ENCODE data around the gene ANXA6. TPM values are rescaled to one million over a fixed set of nuclear protein-coding genes. Genes with fewer than 3 reads are reported as not detected.

ANXA6 gene
- total and polyA plus RNA-seq, 10 of the 15 experiments (the other 5 are each of a cell fraction or from before 2014, with no cell fraction given) = 44.0 to 571 (median 465) TPM

- no peaks in the 10 kb centered on the region for H3K27me3 ChIP-seq (replicated peaks in 1 of 2; ENCODE audit: control insufficient read depth in 2 of 2, insufficient read depth in 2 of 2, low read length in 1 of 2)
- peaks cover 27% of the 10 kb centered on the region for H3K79me2 ChIP-seq (ENCODE audit: control insufficient read depth, insufficient read depth, low read length)
- intact Hi-C loops (cut with micrococcal nuclease; ENCODE audit: unreplicated experiment) (loop anchor here (2.0 to 5.0 kb wide), 3 partner anchors 111 to 189 kb away; no protein-coding TSS in a partner anchor), in situ Hi-C loops (cut with MboI) (no loop called here)
- no peak overlapping the region for H3K4me3 ChIP-seq
- ChIA-PET SMC1A (ENCODE audit: uncharacterized antibody, unreplicated experiment) (interaction anchor here (5.2 to 31.5 kb wide), 2 partner anchors 28 to 87 kb away, joined by 60 to 1132 read pairs; partner anchors contain the start of gene ANXA6), RAD21 (ENCODE audit: unreplicated experiment) (interaction anchor here (3.1 to 12.4 kb wide), 6 partner anchors 15 to 125 kb away, joined by 17 to 306 read pairs (median 113); partner anchors contain the start of genes ANXA6, CCDC69 and GM2A), CTCF (interaction anchor here (1.0 to 26.4 kb wide), 6 partner anchors 13 to 327 kb away, joined by 3 to 1107 read pairs (median 33); partner anchors contain the start of gene ANXA6), POLR2A (interaction anchor here (1.0 to 12.3 kb wide), 3 partner anchors 15 to 129 kb away, joined by 3 to 153 read pairs (median 3); no protein-coding TSS in a partner anchor)
- FAIRE-seq (no peak), ATAC-seq (no peak), DNase-seq (ENCODE audit: low read depth, low spot score) (no peak)
- WGBS (ENCODE audit: insufficient coverage, insufficient replicate concordance, low lambda C conversion rate, missing lambda C conversion rate) = 97% methylated on average over 8 of the region's 8 CpGs
- BruUV-seq (replicated peaks) = no TSS peak
- no peak overlapping the region for H3K4me2 ChIP-seq (ENCODE audit: control insufficient read depth, insufficient read depth)
- no peaks in the 10 kb centered on the region for H3K9me3 ChIP-seq (replicated peaks; ENCODE audit: control insufficient read depth, insufficient read depth, low read length)
- H2AFZ ChIP-seq (ENCODE audit: control insufficient read depth, low read depth, low read length) = no peak overlapping the region
- TF ChIP-seq ZNF24 (IDR thresholded peaks at IDR 0.05) (no peak), JUNB (IDR thresholded peaks at IDR 0.05) (no peak), POU2F2 (IDR thresholded peaks at IDR 0.05; ENCODE audit: borderline replicate concordance, low read depth, low read length) (no peak), ZBTB33 (IDR thresholded peaks at IDR 0.05) (no peak), NFXL1 (IDR thresholded peaks at IDR 0.05; ENCODE audit: borderline replicate concordance) (no peak), MYC (IDR thresholded peaks at IDR 0.05; ENCODE audit: insufficient read depth, insufficient read length, insufficient replicate concordance, low read length, severe bottlenecking) (no peak), IRF3 (IDR thresholded peaks at IDR 0.05) (no peak), FOXM1 (IDR thresholded peaks at IDR 0.05; ENCODE audit: low read depth, low read length) (no peak), PAX8 (IDR thresholded peaks at IDR 0.05) (no peak), BCLAF1 (IDR thresholded peaks at IDR 0.05) (no peak), SMC3 (IDR thresholded peaks at IDR 0.05; ENCODE audit: borderline replicate concordance, low read length) (no peak)
- H3K36me3 ChIP-seq (ENCODE audit: control insufficient read depth in 2 of 2, insufficient read depth in 2 of 2, low read length in 1 of 2) = peaks cover 51 to 64% of the 10 kb centered on the region in 2 experiments
- H3K9ac ChIP-seq (ENCODE audit: control insufficient read depth, insufficient read depth, low read length) = no peak overlapping the region
- H3K4me1 ChIP-seq (ENCODE audit: control insufficient read depth, insufficient read depth, low read length) = peaks cover 73% of the 10 kb centered on the region
- H3K27ac ChIP-seq (ENCODE audit: control insufficient read depth, insufficient read depth) = peak overlapping the region; percentile 48
- H4K20me1 ChIP-seq (ENCODE audit: control insufficient read depth, insufficient read depth) = no peaks in the 10 kb centered on the region
These were observed 29.7 kb downstream of the ANXA6 start for GRCh38 chr5:151127926-151128325.
